Measurements from ENCODE around the gene MTOR.

DNA sequence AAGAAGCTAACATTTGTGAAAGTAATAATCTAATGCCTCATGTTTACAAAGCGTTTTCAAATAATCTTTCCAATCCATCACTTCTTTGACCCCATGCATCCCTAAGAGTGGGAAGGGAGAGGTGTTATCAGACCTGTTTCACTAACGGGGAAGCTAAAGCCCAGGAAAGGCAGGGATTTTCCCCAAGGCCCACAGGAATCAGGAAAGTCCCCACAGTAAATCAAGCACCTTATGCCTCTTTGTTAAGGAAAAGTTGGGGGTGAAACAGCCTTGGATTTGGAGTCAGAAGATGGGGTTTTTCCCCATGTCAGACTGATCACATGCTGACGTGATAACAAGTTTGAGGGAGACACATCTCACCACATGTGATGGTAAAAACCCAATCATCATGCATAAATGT lies 93.1 kb downstream of the MTOR start:
- TF ChIP-seq, protein P1, sequence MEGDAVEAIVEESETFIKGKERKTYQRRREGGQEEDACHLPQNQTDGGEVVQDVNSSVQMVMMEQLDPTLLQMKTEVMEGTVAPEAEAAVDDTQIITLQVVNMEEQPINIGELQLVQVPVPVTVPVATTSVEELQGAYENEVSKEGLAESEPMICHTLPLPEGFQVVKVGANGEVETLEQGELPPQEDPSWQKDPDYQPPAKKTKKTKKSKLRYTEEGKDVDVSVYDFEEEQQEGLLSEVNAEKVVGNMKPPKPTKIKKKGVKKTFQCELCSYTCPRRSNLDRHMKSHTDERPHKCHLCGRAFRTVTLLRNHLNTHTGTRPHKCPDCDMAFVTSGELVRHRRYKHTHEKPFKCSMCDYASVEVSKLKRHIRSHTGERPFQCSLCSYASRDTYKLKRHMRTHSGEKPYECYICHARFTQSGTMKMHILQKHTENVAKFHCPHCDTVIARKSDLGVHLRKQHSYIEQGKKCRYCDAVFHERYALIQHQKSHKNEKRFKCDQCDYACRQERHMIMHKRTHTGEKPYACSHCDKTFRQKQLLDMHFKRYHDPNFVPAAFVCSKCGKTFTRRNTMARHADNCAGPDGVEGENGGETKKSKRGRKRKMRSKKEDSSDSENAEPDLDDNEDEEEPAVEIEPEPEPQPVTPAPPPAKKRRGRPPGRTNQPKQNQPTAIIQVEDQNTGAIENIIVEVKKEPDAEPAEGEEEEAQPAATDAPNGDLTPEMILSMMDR (IDR thresholded peaks at IDR 0.05; ENCODE audit: insufficient read depth, low read length): no peak
- TF ChIP-seq, protein P2, sequence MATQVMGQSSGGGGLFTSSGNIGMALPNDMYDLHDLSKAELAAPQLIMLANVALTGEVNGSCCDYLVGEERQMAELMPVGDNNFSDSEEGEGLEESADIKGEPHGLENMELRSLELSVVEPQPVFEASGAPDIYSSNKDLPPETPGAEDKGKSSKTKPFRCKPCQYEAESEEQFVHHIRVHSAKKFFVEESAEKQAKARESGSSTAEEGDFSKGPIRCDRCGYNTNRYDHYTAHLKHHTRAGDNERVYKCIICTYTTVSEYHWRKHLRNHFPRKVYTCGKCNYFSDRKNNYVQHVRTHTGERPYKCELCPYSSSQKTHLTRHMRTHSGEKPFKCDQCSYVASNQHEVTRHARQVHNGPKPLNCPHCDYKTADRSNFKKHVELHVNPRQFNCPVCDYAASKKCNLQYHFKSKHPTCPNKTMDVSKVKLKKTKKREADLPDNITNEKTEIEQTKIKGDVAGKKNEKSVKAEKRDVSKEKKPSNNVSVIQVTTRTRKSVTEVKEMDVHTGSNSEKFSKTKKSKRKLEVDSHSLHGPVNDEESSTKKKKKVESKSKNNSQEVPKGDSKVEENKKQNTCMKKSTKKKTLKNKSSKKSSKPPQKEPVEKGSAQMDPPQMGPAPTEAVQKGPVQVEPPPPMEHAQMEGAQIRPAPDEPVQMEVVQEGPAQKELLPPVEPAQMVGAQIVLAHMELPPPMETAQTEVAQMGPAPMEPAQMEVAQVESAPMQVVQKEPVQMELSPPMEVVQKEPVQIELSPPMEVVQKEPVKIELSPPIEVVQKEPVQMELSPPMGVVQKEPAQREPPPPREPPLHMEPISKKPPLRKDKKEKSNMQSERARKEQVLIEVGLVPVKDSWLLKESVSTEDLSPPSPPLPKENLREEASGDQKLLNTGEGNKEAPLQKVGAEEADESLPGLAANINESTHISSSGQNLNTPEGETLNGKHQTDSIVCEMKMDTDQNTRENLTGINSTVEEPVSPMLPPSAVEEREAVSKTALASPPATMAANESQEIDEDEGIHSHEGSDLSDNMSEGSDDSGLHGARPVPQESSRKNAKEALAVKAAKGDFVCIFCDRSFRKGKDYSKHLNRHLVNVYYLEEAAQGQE (IDR thresholded peaks at IDR 0.05; ENCODE audit: insufficient replicate concordance, low read depth): no peak
- no peak for TF ChIP-seq POLR2AphosphoS5 (IDR thresholded peaks at IDR 0.05; ENCODE audit: low read depth)
